ENCODE data around the gene KRT15.

Gene KRT15

DNA sequence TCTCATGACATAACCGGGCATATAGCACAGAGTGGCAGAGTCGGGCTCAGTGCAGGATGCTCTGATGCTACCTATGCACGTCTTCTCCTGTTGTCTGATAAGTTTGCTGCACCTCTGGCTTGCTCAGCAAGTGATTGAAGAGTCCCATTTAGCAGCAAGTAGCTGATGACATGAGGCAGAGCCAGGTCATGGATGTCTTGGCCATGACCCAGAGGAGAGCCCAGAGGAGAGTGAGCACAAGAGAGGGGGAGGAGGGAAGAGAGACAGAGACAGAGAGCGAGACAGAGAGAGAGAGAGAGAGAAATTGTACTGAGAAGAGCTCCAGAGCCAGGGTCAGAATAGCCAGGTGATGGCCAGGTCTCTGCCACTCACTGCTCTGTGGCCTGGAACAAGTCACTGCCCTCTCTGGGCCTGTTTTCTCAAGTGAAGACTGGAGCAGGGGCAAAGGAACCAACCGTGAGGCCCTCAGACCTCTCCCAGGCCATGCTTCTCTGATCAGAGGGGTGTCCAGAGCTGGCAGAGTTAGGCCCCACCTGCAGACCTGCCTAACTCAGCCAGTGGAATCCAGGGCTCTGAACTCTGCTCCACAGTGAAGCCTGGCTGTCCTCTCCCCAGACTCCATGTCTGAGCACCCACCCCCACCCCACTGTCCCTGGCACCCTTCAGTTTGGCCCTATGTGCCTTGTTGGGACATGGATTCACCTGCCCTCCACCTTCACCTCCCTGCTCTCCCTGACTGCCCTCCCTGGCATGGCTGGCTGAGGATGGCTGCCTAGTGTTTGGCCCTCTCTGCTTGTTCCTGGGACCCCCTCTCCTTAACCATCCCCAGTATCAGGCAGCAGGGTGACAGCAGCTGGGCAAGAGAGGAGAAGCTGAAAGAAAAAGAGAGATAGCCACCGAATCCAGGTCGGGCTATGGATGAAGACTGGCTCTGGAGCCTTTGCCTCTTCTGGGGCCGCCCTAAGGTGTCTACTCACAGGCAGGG lies 33.5 kb downstream of the KRT15 start:
- DNase-seq (ENCODE audit: extremely low read depth in 1 of 2, low read depth in 1 of 2), result no peak

DNA sequence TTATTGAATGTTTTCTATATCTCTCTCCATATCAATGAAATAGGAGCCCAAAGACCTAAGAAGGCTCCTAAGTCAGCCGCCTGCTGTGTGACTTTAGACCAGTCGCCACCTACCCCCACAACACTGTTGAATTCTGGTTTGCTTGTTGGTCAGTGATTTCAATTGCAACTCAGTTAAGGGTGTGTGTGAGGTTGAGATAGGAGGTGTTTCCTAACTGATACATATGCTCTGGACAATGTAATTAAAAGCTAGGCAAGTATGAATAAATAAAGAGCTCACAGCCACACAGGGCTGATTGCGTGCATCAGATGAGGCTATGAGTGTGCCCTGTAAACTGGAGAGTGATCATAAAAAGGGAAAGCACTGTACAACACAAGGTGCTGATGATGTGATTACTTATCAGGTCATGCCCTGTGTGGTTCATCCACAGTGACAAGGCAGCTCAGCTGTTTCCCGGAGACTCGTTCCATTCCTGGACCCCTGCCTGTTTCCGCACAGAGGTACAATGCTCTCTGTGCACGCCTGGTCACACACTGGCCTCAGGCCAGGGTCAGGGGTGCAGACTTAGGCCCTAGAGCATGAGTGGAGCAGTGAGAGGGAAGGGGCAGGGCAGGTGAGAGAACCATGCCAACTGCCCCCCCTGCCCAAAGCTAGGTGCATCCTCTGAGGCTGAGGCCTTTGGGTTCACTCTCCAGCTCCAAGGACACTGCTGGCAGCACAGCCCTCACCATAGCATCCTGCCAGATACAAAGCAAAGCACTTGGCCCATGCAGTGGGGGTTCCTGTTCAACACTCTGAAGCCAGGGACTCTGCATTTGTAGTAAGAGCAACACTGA lies 34.5 kb downstream of the KRT15 start:
- DNase-seq (ENCODE audit: extremely low read depth in 1 of 2, low read depth in 1 of 2), result no peak

DNA sequence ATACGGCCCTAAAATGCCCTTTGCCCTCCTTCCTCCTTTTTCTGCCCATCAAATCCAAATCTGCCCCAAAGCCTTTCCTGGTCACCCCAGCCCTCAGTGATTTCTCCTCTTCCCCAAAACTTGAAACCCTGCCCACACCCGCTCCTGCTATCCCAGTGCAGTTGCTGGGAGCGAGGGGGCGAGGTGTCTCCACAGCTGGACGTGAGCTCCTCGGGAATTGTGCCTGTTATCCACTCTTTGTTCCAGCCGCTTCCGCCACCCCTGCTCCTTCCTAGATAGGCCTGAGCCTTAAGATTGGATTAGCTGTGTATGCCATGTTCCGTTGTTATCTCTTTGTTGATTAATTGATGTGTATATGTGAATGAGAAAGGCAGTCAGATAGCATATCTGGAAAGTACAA lies 35.2 kb downstream of the KRT15 start:
- no peak for DNase-seq (ENCODE audit: extremely low read depth in 1 of 2, low read depth in 1 of 2)

DNA sequence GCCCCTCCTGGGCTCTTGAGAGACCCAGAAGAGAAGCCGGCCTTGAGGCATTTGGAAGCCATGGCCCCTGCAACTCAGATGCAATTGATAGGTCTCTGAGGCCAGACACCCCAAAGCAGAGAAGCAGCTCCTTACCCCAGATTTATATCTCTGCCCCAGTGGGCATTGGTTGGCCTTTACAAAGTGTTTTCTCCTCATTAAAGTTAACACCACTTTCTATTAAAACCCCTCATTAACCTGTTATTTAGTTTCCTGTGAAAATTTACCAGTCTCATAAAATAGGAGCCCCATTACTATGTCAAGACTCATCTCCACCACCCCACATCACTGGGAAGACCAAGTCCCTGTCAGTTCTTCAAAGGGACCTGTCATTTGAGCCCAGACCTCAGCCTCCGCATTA lies 37.7 kb downstream of the KRT15 start, which contains the start of gene KRT35:
KRT35 (minus strand) TSS at position 116 of the 400 bp plus-strand sequence; CDS start at position 62, 54 bp downstream.
- DNase-seq (ENCODE audit: extremely low read depth in 1 of 2, low read depth in 1 of 2), result no peak

DNA sequence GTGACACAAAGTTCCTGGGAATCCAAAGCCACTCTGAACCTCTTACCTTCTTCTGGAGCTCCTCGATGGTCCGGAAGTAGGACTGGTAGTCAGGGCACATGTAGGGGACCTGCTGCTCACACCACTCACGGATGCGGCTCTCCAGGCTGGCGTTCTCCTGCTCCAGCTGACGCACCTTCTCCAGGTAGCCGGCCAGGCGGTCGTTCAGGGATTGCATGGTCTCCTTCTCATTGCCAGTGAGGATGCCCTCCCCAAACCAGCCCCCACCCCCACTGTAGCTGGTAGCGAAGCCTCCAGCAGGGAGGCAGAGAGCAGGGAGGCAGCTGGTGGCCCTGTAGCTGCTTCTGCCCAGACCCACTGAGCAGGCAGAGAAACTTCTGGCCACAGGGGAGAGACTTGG lies 38.1 kb downstream of the KRT15 start:
- DNase-seq (ENCODE audit: extremely low read depth in 1 of 2, low read depth in 1 of 2), result no peak

DNA sequence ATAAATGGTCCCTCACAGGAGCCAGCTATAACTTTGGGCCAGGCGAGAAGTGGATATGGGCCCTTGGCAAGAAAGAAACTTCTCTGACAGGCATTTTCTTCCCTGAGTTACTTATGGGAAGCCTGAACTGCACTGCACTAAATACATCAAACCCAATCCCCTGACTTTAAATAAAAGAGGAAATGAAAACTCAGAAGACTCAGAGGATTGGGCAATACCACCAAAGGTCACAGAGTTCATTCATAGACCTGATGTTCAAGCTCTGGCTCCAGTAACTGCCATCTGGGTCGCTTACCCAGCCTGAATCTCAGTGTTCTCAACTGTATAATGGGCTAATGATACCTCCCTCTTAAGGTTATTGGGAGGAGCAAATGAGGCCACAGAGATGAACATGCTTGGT lies 38.6 kb downstream of the KRT15 start:
- DNase-seq (ENCODE audit: extremely low read depth in 1 of 2, low read depth in 1 of 2), result no peak

DNA sequence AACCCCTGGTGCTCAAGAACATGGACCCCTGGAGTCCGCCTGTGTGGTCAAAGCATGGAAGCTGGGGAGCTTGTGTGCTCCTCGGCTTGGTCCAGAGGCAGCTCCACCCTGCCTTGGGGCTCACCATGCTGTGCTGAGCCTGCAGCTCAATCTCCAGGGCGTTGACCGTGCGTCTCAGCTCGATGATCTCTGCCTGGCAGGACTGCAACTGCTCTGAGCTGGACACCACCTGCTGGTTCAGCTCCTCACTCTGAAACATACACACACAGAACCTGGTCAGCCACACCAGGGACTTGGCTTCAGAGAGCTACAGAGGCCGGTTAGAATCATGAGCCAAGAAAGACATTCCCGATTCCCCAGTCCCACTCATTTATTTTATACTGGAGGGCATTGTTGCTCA lies 40.5 kb downstream of the KRT15 start:
- DNase-seq (ENCODE audit: extremely low read depth in 1 of 2, low read depth in 1 of 2), result no peak

DNA sequence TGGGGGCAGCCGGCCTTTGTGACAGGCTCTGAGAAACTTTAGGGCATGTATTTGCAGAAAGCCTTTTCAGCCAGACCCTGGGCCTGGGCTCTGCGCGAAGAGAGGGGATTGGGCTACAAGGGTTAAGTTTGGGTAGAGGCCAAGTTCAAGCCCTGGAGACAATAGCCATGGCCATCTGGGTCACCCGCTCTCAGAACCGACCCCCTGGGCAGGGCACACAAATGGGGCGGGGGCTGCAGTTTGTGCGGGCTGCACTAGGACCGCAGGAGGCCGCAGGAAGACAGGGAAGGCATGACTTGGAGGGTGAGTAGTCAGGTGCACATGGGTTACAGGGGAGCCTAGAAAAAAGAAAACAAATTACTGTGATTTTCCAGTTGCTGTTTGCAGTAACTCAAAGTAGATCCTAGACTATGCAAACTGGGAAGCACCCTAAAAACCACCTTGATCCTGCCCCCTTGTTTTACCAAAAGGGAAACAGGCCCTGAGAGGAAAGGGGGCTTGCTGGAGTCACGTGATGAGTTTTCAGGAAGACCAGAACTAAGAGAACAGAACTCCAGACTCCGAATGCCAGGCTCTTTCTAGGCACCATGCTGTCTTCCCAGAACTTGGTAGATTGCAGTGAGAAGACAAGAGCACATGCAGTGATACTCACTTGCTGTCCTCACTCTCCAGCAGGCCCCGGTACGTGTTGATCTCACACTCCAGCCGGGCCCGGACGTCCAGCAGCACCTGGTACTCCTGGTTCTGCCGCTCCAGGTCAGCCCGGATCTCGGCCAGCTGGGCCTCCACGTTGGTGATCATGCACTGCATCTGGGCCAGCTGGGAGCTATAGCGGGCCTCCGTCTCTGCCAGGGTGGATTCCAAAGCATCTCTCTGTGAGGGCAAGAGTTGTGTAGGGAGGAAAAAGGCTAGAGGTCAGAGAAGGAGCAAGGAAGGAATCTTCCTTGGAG lies 41.5 kb downstream of the KRT15 start:
- DNase-seq (ENCODE audit: extremely low read depth in 1 of 2, low read depth in 1 of 2), result no peak

DNA sequence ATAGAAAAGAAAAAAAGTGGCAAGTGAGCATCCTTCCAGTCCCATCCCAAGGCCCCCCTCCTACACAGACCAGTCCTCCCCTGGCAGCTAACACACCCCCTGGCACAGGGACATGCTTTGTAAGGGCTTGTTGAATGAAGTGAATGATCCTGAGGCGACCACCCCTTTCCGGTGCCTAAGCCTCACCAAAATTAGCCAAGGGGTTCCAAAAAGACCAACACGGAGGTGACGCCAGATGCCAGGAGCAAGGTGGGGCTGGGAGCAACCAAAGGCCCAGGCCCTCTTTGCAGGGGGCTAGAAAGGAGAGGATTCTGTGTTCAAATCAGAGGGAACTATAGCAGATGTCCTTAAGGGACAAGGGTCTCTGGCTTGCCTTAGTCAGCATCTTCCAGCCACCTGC lies 43.3 kb downstream of the KRT15 start:
- DNase-seq (ENCODE audit: extremely low read depth in 1 of 2, low read depth in 1 of 2), result no peak

DNA sequence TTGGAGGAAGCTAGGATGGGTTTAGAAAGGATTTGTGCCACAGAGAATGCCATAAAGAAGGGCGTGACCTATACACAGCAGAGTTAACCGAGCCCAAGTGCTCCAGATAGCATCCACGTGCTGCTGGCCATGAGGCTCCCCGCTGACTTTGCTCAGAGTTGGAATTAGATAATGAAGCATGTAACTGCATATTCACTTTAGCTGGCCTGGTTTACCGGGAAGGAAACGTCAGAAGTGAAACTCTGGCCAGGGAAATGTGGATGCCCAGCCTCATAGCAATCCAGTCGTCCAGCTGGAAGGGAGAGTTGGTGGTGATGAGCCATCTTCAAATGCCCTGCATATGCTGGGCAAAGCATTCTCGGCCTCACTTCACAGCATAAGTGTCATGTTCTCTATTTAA lies 43.8 kb downstream of the KRT15 start:
- DNase-seq (ENCODE audit: extremely low read depth in 1 of 2, low read depth in 1 of 2), result no peak

DNA sequence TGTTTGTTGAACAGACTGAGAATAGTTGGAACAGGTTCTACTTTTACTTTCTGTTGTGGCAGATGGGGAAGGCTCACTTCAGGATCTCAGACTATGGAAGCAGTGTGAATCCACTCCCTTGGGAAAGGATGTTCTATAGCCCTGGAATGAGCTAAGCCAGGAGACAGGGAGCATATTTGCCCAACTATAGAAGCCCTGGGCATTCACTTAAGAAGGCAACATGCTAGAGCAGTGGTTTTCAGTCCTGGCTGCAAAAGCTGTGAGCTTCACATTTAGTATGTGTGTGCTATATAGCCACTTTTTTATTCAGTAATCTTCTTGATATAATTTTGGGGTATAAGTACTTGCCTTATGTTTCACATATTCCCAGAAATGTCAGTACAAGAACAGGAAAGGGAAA lies 50.3 kb downstream of the KRT15 start:
- DNase-seq (ENCODE audit: extremely low read depth in 1 of 2, low read depth in 1 of 2), result no peak

DNA sequence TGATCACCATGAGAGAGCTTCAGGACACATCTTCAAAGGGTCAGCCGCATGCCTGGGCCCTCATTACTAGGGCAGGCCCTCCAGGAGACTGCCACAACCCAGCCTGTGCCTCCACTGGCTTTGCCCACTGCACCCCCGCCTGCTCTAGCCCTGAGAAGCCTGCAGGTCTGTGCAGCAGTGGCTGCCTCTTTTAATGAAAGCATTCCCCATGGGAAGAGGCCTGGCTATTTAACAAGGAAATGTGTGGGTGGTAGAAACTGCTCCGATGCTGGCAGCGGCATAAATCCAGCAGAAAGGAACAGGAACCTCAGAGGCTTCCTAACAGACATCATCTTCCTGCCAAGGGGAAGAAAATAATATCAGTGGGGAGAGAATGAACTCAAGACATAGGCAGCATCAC lies 51.1 kb downstream of the KRT15 start:
- DNase-seq (ENCODE audit: extremely low read depth in 1 of 2, low read depth in 1 of 2), result no peak

DNA sequence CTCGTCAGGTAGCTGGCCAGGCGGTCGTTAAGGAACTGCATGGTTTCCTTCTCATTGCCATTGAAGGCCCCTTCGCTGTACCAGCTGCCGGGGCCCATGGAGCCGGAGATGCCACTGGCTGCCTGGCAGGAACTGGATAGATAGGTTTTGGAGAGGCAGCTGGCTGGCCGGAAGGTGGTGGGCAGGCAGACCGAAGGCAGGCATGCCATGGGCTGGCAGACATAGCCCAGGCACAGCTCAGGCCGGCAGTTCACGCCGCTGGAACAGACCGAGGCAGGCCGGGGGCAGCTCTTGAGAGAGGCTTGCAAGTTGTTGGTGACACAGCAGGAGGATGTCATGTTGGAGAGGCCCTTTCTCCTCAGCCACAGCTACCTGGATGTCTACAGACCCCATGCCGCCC lies 51.7 kb downstream of the KRT15 start, which contains the start of gene KRT32:
KRT32 (minus strand) TSS at position 399 of the 400 bp plus-strand sequence; CDS start at position 338, 61 bp downstream.
- DNase-seq (ENCODE audit: extremely low read depth in 1 of 2, low read depth in 1 of 2), result no peak

DNA sequence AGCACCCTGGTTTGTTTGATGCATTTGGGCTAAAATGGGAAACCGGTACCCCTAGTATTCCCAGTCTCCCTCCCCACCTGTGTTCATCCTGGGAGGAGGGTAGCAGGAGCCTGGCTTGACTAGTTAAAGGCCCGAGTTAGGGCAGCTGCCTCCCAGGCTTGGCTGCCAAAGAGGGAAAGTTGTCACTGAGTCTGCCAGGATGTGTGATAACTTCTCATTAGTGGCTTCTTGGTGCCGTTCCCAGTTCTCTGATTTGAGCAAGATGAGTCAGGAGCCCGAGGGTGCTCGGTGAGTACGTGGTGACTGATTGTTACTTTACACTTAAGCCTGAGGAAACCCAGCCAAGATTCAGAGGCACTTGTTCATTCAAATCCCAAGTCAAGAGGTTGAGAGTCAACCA lies 54.0 kb downstream of the KRT15 start:
- no peak for DNase-seq (ENCODE audit: extremely low read depth in 1 of 2, low read depth in 1 of 2)

DNA sequence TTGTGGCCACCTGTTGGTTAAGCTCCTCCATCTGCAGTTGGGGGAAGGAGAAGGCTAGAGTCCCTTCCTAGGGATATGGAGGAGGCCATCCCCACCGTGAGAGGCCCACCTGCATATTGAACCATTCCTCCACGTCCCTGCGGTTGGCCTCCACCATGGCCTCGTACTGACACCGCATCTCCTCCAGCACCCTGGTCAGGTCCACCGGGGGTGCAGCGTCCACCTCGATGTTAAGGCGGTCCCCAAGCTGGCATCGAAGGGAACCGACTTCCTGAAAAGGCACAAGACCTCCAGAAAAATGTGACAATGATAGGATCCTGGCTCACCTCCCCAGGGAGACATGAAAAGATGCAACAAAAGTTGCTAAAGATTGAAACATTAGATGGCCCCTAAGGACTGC lies 54.5 kb downstream of the KRT15 start:
- no peak for DNase-seq (ENCODE audit: extremely low read depth in 1 of 2, low read depth in 1 of 2)

DNA sequence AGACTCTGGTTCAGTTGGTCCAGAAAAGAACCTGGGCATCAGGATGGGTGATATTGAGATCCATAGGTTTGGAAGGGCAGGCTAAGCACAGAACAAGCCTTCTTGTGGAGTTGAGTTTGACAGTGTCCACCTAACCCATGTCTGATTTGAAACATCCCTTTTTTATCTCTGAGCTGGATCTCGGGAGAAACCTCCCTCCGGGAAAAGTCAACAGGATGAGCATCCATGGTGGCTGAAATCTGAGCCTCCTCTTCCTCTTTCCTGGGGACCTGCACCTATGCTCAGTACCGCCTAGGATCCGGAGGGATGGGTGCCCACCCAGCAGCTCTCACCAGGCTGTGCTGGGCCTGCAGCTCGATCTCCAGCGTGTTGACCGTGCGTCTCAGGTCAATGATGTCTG lies 54.9 kb downstream of the KRT15 start:
- DNase-seq (ENCODE audit: extremely low read depth in 1 of 2, low read depth in 1 of 2), result no peak
